GM23338 (cell line): ENCODE results near the gene USPL1. TPM values are rescaled to one million over a fixed set of nuclear protein-coding genes. Genes with fewer than 3 reads are reported as not detected.

Experiments
- ATAC-seq: fragments of 200-7000 bp; cut with Tn5 transposase; 3 replicates; pipeline ENCODE4 v1.9.1; 2020
- DNase-seq: peaks from one replicate; pipeline ENCODE4 v3.0.0-alpha.2; 2015; ENCODE audit warnings: low spot score
- H2AFZ ChIP-seq: fragments of 200-600 bp; sonication (generic); 2 replicates; pipeline ENCODE4 v1.8.0; 2016; ENCODE audit warnings: antibody characterized with exemption, mild to moderate bottlenecking, moderate library complexity
- H3F3A ChIP-seq: fragments of 200-600 bp; sonication (generic); replicated peaks from 2 replicates; pipeline ENCODE4 v1.8.0; 2017; ENCODE audit warnings: antibody characterized with exemption, mixed run types, low read depth
- H3K27ac ChIP-seq: fragments of 200-600 bp; sonication (generic); 2 replicates; pipeline ENCODE4 v1.6.1; 2016; ENCODE audit warnings: low read depth
- H3K27me3 ChIP-seq: fragments of 200-600 bp; sonication (generic); 2 replicates; pipeline ENCODE4 v1.8.0; 2016; ENCODE audit warnings: mild to moderate bottlenecking, mixed run types, moderate library complexity; ENCODE audit not compliant: insufficient read depth
- H3K36me3 ChIP-seq: fragments of 200-600 bp; sonication (generic); 2 replicates; pipeline ENCODE4 v1.8.0; 2016; ENCODE audit warnings: mild to moderate bottlenecking; ENCODE audit not compliant: insufficient read depth
- H3K4me1 ChIP-seq: fragments of 200-600 bp; sonication (generic); 2 replicates; pipeline ENCODE4 v1.8.0; 2016; ENCODE audit warnings: mild to moderate bottlenecking, moderate library complexity; ENCODE audit not compliant: insufficient read depth
- H3K4me2 ChIP-seq: fragments of 200-600 bp; sonication (generic); 2 replicates; pipeline ENCODE4 v1.7.1; 2017; ENCODE audit warnings: mixed run types
- H3K4me3 ChIP-seq: fragments of 200-600 bp; sonication (generic); 2 replicates; pipeline ENCODE4 v1.6.1; 2016; ENCODE audit warnings: mixed run types
- H3K79me2 ChIP-seq: fragments of 200-600 bp; sonication (generic); replicated peaks from 2 replicates; pipeline ENCODE4 v1.8.0; 2017; ENCODE audit warnings: mild to moderate bottlenecking; ENCODE audit not compliant: insufficient read depth
- H3K9me2 ChIP-seq: fragments of 200-600 bp; sonication (generic); 2 replicates; pipeline ENCODE4 v1.8.0; 2017; ENCODE audit not compliant: insufficient read depth
- H4K20me1 ChIP-seq: fragments of 200-600 bp; sonication (generic); replicated peaks from 2 replicates; pipeline ENCODE4 v1.8.0; 2017; ENCODE audit warnings: mild to moderate bottlenecking; ENCODE audit not compliant: insufficient read depth
- H3K27ac Mint-ChIP-seq: 2 replicates; pipeline ENCODE4 v1.8.0; 2020; ENCODE audit warnings: inconsistent platforms, mild to moderate bottlenecking, moderate library complexity, mixed read lengths
- H3K27me3 Mint-ChIP-seq: 3 replicates; pipeline ENCODE4 v1.8.0; 2022; ENCODE audit warnings: low read depth, mild to moderate bottlenecking, moderate library complexity, mixed read lengths, inconsistent platforms; ENCODE audit not compliant: insufficient read depth, poor library complexity
- H3K36me3 Mint-ChIP-seq: 3 replicates; pipeline ENCODE4 v1.8.0; 2021; ENCODE audit warnings: low read depth, mild to moderate bottlenecking, inconsistent platforms, moderate library complexity, mixed read lengths
- H3K4me1 Mint-ChIP-seq: 3 replicates; pipeline ENCODE4 v1.8.0; 2020; ENCODE audit warnings: mild to moderate bottlenecking, inconsistent platforms, mixed read lengths
- H3K4me3 Mint-ChIP-seq: 3 replicates; pipeline ENCODE4 v1.8.0; 2021; ENCODE audit warnings: moderate library complexity, mild to moderate bottlenecking, inconsistent platforms, mixed read lengths
- H3K9me3 Mint-ChIP-seq: 3 replicates; pipeline ENCODE4 v1.8.0; 2020; ENCODE audit warnings: moderate library complexity, mild to moderate bottlenecking, inconsistent platforms, mixed read lengths
- JUNB ChIP-seq: IDR thresholded peaks from one replicate; pipeline ENCODE4 v1.6.1; 2016; ENCODE audit warnings: antibody characterized with exemption; ENCODE audit not compliant: unreplicated experiment
- POLR2AphosphoS5 ChIP-seq: IDR thresholded peaks from 2 replicates; pipeline ENCODE4 v1.6.1; 2016; ENCODE audit warnings: antibody characterized with exemption, low read depth
- STAT1 ChIP-seq: IDR thresholded peaks from one replicate; pipeline ENCODE4 v1.6.1; 2016; ENCODE audit warnings: antibody characterized with exemption; ENCODE audit not compliant: unreplicated experiment
- polyA plus RNA-seq: library from polyadenylated mRNA; unstranded; fragments of >200 nt; fragmentation: Nextera tagmentation; extraction: Ambion mirVana; gene quantifications from 2 replicates; pipeline ENCODE4 v1.2.1, GENCODE V29; 2016
- total RNA-seq: library from RNA; depleted of rRNA; stranded (reverse); fragments of >200 nt; shearing (Covaris generic); gene quantifications from 2 replicates; pipeline ENCODE4 v1.2.3, GENCODE V29; 2014
- TF ChIP-seq, protein P1 (sequence below): fragments of 250-450 bp; sonication (Bioruptor Pico); IDR thresholded peaks from 2 replicates; pipeline ENCODE4 v1.5.0; 2020; ENCODE audit warnings: mild to moderate bottlenecking, moderate library complexity
- TF ChIP-seq, protein P2 (sequence below): IDR thresholded peaks from one replicate; pipeline ENCODE4 v1.6.1; 2018; ENCODE audit warnings: antibody characterized with exemption; ENCODE audit not compliant: unreplicated experiment

The USPL1 gene
- total and polyA plus RNA-seq, 2 experiments from 2014 or later, result 12.4 to 24.1 TPM

DNA sequence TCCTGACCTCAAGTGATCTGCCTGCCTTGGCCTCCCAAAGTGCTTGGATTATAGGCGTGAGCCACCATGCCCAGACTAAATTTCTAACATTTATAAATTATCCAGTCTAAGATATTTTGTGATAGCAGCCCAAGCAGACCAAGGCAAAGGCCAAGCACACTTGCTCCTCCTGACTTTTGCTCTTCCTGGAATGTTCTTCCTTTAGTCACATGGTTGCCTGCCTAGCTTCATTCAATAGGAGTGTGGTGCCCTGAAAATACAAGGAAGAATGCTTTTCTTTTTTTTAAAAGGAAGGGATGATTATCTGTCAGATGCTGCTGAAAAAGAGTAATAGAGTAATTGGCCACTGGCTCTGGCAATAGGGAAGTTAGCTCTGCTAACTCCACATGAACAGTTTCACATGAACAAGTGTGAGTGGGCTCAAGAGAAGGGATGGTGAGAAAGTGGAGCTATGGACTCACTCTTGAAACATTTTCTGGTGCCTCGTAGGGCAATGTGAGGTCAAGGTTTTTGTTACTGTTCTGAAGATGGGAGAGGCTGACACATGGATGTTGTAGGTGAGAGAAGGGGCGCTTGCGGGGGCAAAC, 47.1 kb downstream of the USPL1 start (continued):
- TF ChIP-seq, protein P1, sequence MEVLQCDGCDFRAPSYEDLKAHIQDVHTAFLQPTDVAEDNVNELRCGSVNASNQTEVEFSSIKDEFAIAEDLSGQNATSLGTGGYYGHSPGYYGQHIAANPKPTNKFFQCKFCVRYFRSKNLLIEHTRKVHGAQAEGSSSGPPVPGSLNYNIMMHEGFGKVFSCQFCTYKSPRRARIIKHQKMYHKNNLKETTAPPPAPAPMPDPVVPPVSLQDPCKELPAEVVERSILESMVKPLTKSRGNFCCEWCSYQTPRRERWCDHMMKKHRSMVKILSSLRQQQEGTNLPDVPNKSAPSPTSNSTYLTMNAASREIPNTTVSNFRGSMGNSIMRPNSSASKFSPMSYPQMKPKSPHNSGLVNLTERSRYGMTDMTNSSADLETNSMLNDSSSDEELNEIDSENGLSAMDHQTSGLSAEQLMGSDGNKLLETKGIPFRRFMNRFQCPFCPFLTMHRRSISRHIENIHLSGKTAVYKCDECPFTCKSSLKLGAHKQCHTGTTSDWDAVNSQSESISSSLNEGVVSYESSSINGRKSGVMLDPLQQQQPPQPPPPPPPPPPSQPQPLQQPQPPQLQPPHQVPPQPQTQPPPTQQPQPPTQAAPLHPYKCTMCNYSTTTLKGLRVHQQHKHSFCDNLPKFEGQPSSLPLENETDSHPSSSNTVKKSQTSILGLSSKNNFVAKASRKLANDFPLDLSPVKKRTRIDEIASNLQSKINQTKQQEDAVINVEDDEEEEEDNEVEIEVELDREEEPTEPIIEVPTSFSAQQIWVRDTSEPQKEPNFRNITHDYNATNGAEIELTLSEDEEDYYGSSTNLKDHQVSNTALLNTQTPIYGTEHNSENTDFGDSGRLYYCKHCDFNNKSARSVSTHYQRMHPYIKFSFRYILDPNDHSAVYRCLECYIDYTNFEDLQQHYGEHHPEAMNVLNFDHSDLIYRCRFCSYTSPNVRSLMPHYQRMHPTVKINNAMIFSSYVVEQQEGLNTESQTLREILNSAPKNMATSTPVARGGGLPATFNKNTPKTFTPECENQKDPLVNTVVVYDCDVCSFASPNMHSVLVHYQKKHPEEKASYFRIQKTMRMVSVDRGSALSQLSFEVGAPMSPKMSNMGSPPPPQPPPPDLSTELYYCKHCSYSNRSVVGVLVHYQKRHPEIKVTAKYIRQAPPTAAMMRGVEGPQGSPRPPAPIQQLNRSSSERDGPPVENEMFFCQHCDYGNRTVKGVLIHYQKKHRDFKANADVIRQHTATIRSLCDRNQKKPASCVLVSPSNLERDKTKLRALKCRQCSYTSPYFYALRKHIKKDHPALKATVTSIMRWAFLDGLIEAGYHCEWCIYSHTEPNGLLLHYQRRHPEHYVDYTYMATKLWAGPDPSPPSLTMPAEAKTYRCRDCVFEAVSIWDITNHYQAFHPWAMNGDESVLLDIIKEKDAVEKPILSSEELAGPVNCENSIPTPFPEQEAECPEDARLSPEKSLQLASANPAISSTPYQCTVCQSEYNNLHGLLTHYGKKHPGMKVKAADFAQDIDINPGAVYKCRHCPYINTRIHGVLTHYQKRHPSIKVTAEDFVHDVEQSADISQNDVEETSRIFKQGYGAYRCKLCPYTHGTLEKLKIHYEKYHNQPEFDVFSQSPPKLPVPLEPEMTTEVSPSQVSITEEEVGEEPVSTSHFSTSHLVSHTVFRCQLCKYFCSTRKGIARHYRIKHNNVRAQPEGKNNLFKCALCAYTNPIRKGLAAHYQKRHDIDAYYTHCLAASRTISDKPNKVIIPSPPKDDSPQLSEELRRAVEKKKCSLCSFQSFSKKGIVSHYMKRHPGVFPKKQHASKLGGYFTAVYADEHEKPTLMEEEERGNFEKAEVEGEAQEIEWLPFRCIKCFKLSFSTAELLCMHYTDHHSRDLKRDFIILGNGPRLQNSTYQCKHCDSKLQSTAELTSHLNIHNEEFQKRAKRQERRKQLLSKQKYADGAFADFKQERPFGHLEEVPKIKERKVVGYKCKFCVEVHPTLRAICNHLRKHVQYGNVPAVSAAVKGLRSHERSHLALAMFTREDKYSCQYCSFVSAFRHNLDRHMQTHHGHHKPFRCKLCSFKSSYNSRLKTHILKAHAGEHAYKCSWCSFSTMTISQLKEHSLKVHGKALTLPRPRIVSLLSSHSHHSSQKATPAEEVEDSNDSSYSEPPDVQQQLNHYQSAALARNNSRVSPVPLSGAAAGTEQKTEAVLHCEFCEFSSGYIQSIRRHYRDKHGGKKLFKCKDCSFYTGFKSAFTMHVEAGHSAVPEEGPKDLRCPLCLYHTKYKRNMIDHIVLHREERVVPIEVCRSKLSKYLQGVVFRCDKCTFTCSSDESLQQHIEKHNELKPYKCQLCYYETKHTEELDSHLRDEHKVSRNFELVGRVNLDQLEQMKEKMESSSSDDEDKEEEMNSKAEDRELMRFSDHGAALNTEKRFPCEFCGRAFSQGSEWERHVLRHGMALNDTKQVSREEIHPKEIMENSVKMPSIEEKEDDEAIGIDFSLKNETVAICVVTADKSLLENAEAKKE (CRISPR knock-in tag), result no peak
- TF ChIP-seq, protein P2, sequence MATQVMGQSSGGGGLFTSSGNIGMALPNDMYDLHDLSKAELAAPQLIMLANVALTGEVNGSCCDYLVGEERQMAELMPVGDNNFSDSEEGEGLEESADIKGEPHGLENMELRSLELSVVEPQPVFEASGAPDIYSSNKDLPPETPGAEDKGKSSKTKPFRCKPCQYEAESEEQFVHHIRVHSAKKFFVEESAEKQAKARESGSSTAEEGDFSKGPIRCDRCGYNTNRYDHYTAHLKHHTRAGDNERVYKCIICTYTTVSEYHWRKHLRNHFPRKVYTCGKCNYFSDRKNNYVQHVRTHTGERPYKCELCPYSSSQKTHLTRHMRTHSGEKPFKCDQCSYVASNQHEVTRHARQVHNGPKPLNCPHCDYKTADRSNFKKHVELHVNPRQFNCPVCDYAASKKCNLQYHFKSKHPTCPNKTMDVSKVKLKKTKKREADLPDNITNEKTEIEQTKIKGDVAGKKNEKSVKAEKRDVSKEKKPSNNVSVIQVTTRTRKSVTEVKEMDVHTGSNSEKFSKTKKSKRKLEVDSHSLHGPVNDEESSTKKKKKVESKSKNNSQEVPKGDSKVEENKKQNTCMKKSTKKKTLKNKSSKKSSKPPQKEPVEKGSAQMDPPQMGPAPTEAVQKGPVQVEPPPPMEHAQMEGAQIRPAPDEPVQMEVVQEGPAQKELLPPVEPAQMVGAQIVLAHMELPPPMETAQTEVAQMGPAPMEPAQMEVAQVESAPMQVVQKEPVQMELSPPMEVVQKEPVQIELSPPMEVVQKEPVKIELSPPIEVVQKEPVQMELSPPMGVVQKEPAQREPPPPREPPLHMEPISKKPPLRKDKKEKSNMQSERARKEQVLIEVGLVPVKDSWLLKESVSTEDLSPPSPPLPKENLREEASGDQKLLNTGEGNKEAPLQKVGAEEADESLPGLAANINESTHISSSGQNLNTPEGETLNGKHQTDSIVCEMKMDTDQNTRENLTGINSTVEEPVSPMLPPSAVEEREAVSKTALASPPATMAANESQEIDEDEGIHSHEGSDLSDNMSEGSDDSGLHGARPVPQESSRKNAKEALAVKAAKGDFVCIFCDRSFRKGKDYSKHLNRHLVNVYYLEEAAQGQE, result no peak
- no peak for TF ChIP-seq STAT1

DNA sequence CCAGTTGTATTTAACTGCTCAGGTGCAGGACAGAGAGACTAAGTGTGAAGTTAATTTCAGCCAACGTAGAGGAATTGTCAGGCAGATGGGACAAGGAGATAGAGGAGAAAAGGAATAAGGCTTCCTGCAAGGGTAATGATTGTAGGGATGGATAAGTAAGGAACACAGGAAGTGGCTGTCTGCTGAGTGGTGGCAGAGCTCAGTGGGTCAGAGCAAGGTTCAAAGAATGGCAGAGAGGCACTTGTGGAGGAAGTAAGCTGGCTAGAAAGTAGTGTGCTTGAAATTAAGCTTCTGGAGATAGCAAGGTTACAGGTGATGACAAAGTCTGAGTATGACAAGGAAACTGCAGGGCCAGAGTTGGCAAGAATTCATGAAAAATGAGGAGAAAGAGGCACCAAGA, 47.9 kb downstream of the USPL1 start:
- Mint-ChIP-seq H3K4me1 (0 out of 3 replicates have a peak, but pooled peaks cover 3% of the 10 kb centered on the region), H3K27me3 (no peaks in the 10 kb centered on the region), H3K9me3 (no peaks in the 10 kb centered on the region), H3K36me3 (no peaks in the 10 kb centered on the region), H3K27ac (no peak overlapping the region), H3K4me3 (no peak overlapping the region)
- H3K9me2 ChIP-seq, result no peaks in the 10 kb centered on the region
- H3K27ac ChIP-seq, result no peak overlapping the region
- H2AFZ ChIP-seq, result 0 out of 2 replicates have a peak overlapping the region, but pooled peaks have one; percentile 47
- no peak overlapping the region for H3K4me2 ChIP-seq
- no peaks in the 10 kb centered on the region for H3K27me3 ChIP-seq
- DNase-seq (no peak), ATAC-seq (no peak)
- H4K20me1 ChIP-seq, result no peaks in the 10 kb centered on the region; the same call in 1 of the 2 replicates
- no peaks in the 10 kb centered on the region for H3K79me2 ChIP-seq
- H3F3A ChIP-seq, result no peaks in the 10 kb centered on the region
- H3K4me3 ChIP-seq, result no peak overlapping the region
- H3K4me1 ChIP-seq, result no peaks in the 10 kb centered on the region
- H3K36me3 ChIP-seq, result no peaks in the 10 kb centered on the region
- TF ChIP-seq, protein P1 (CRISPR knock-in tag), result no peak
- TF ChIP-seq POLR2AphosphoS5 (no peak), JUNB (no peak)
